Measurements from ENCODE around the gene DACT2. TPM values are rescaled to one million over a fixed set of nuclear protein-coding genes. Genes with fewer than 3 reads are reported as not detected.
A peak's percentile ranks its signal among the peaks of the same experiment; 100 is the strongest.

The DACT2 gene
- total RNA-seq, 1 experiment from 2014 or later = 21.1 TPM

- H3K27ac Mint-ChIP-seq (ENCODE audit: unreplicated experiment) = no peak overlapping the region
- Histone ChIP-seq H3K9me3 (no peaks in the 10 kb centered on the region), H3K4me3 (ENCODE audit: low read depth, low read length) (no peak overlapping the region), H3K36me3 (ENCODE audit: control insufficient read depth, insufficient read depth, low read length) (no peaks in the 10 kb centered on the region), H3K27me3 (replicated peaks; ENCODE audit: control insufficient read depth, insufficient read depth, low read length) (no peaks in the 10 kb centered on the region), H3K4me1 (peaks cover 40% of the 10 kb centered on the region)
- no peaks in the 10 kb centered on the region for H3K9me3 Mint-ChIP-seq (ENCODE audit: unreplicated experiment)
- H3K4me3 Mint-ChIP-seq (ENCODE audit: unreplicated experiment) = no peak overlapping the region
- CTCF ChIA-PET = interaction anchor here (0.7 kb wide), 1 partner anchor 29 kb away, joined by 3 read pairs; no protein-coding TSS in a partner anchor
- no peaks in the 10 kb centered on the region for H3K27me3 Mint-ChIP-seq (ENCODE audit: insufficient read depth, unreplicated experiment)
- DNase-seq = no peak
- intact Hi-C loops (cut with micrococcal nuclease; ENCODE audit: unreplicated experiment) = no loop called here
- H3K36me3 Mint-ChIP-seq (ENCODE audit: insufficient read depth, unreplicated experiment) = peaks cover 12% of the 10 kb centered on the region
- H3K4me1 Mint-ChIP-seq (ENCODE audit: low read depth, unreplicated experiment) = peaks cover 37% of the 10 kb centered on the region
- POLR2A ChIA-PET = no interaction called here
- no TSS peak for BruUV-seq (replicated peaks)
- no peak for TF ChIP-seq CTCF (IDR thresholded peaks at IDR 0.05; ENCODE audit: insufficient read depth in 1 of 2, low read depth in 1 of 2, low read length in 1 of 2, severe bottlenecking in 1 of 2, unreplicated experiment in 1 of 2)
These were observed 10.8 kb upstream of the DACT2 start for GRCh38 chr6:168330403-168330802.

- intact Hi-C loops (cut with micrococcal nuclease; ENCODE audit: unreplicated experiment) = loop anchor here (10.0 kb wide), 1 partner anchor 243 kb away; no protein-coding TSS in a partner anchor
- H3K4me1 ChIP-seq = peaks cover 49% of the 10 kb centered on the region
- DNase-seq = no peak
- no TSS peak for BruUV-seq (replicated peaks)
- H3K4me1 Mint-ChIP-seq (ENCODE audit: low read depth, unreplicated experiment) = peaks cover 39% of the 10 kb centered on the region
- H3K4me3 Mint-ChIP-seq (ENCODE audit: unreplicated experiment) = no peak overlapping the region
- CTCF ChIA-PET = no interaction called here
- H3K27ac Mint-ChIP-seq (ENCODE audit: unreplicated experiment) = peak overlapping the region; percentile 89
- H3K27me3 Mint-ChIP-seq (ENCODE audit: insufficient read depth, unreplicated experiment) = no peaks in the 10 kb centered on the region
- H3K36me3 ChIP-seq (ENCODE audit: control insufficient read depth, insufficient read depth, low read length) = no peaks in the 10 kb centered on the region
- H3K36me3 Mint-ChIP-seq (ENCODE audit: insufficient read depth, unreplicated experiment) = peaks cover 12% of the 10 kb centered on the region
- H3K9me3 ChIP-seq = no peaks in the 10 kb centered on the region
- POLR2A ChIA-PET = no interaction called here
- no peak for TF ChIP-seq CTCF (IDR thresholded peaks at IDR 0.05; ENCODE audit: insufficient read depth in 1 of 2, low read depth in 1 of 2, low read length in 1 of 2, severe bottlenecking in 1 of 2, unreplicated experiment in 1 of 2)
- H3K9me3 Mint-ChIP-seq (ENCODE audit: unreplicated experiment) = no peaks in the 10 kb centered on the region
- H3K27me3 ChIP-seq (replicated peaks; ENCODE audit: control insufficient read depth, insufficient read depth, low read length) = no peaks in the 10 kb centered on the region
- no peak overlapping the region for H3K4me3 ChIP-seq (ENCODE audit: low read depth, low read length)
These were observed 8.5 kb upstream of the DACT2 start for GRCh38 chr6:168328086-168328485.

- intact Hi-C loops (cut with micrococcal nuclease; ENCODE audit: unreplicated experiment) = loop anchor here (2.0 to 10.0 kb wide), 2 partner anchors 52 to 242 kb away; no protein-coding TSS in a partner anchor
- Mint-ChIP-seq H3K9me3 (ENCODE audit: unreplicated experiment) (no peaks in the 10 kb centered on the region), H3K4me1 (ENCODE audit: low read depth, unreplicated experiment) (peaks cover 38% of the 10 kb centered on the region), H3K4me3 (ENCODE audit: unreplicated experiment) (peak overlapping the region; percentile 54), H3K27ac (ENCODE audit: unreplicated experiment) (peak overlapping the region; percentile 89), H3K27me3 (ENCODE audit: insufficient read depth, unreplicated experiment) (no peaks in the 10 kb centered on the region), H3K36me3 (ENCODE audit: insufficient read depth, unreplicated experiment) (peaks cover 12% of the 10 kb centered on the region)
- BruUV-seq (replicated peaks) = no TSS peak
- CTCF ChIA-PET = interaction anchor here (0.8 to 1.0 kb wide), 2 partner anchors 62 to 95 kb away, joined by 3 to 4 read pairs; no protein-coding TSS in a partner anchor
- DNase-seq = peak; percentile 73 to 75
- TF ChIP-seq CTCF (IDR thresholded peaks at IDR 0.05; ENCODE audit: insufficient read depth in 1 of 2, low read depth in 1 of 2, low read length in 1 of 2, severe bottlenecking in 1 of 2, unreplicated experiment in 1 of 2) = no peak
- no peaks in the 10 kb centered on the region for H3K27me3 ChIP-seq (replicated peaks; ENCODE audit: control insufficient read depth, insufficient read depth, low read length)
- POLR2A ChIA-PET = no interaction called here
- H3K36me3 ChIP-seq (ENCODE audit: control insufficient read depth, insufficient read depth, low read length) = no peaks in the 10 kb centered on the region
- peaks cover 56% of the 10 kb centered on the region for H3K4me1 ChIP-seq
- no peaks in the 10 kb centered on the region for H3K9me3 ChIP-seq
- no peak overlapping the region for H3K4me3 ChIP-seq (ENCODE audit: low read depth, low read length)
These were observed 7.0 kb upstream of the DACT2 start for GRCh38 chr6:168326294-168327261.

Data from Caco-2 (cell line).